GM10266 (cell line): ENCODE data around the gene LINGO3.

Source experiments
- DNase-seq: peaks from one replicate; pipeline ENCODE4 v3.0.0; 2012; ENCODE audit errors: extremely low spot score
- CTCF ChIP-seq: IDR thresholded peaks from 2 replicates; pipeline ENCODE4 v1.5.1; 2012; ENCODE audit warnings: mild to moderate bottlenecking, low read depth; ENCODE audit not compliant: control insufficient read depth, insufficient read depth; ENCODE audit errors: missing control alignments

The LINGO3 gene

DNA sequence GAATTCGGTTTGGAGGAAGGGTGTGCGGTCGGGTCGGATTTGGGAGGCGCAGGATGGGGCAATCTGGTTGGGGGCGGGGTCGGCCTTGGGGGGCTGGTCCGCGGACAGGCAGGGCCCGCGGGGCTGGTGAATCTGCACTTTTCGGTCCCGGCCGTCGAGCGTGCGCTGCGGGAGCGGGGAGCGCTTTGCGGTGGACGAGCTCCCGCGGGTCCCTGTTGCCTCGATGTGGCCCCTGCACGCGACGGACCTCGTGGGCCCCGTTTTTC lies 37.9 kb downstream of the LINGO3 start:
- no peak for DNase-seq
- no peak for TF ChIP-seq CTCF

- no peak for TF ChIP-seq CTCF
Observed at GRCh38 chr19:2269244-2270156, 38.5 kb downstream of the LINGO3 start.

GRCh38 chr19:2268861-2269243 lies 39.1 kb downstream of the LINGO3 start:
- no peak for TF ChIP-seq CTCF
- no peak for DNase-seq

More at GRCh38 chr19:2269244-2270156, 38.5 kb downstream of the LINGO3 start:
- DNase-seq = peak; percentile 100

DNA sequence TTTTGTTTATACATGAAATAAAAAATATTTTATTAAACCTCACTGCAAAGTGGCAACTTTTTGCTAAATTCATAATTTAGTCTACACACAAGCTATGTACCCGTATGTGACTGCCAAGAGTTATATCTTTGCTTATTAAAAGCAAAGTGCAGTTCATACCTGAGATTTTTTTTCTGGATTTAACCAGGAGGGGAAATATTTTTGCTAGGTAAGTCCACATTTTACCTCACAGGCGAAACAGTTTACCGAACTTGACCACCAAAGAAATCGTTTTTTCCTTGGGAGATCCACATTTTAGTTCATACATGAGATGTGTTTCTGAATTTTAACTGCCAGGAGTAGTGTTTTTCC lies 39.5 kb downstream of the LINGO3 start:
- TF ChIP-seq CTCF = no peak
- DNase-seq = no peak

GRCh38 chr19:2266183-2266993 lies 41.6 kb downstream of the LINGO3 start:
- TF ChIP-seq CTCF = no peak
- DNase-seq = peak; percentile 80

GRCh38 chr19:2261438-2262172 lies 46.3 kb downstream of the LINGO3 start:
- TF ChIP-seq CTCF = peak; percentile 70
- DNase-seq = peak; percentile 44
